NOMO-1 treated with DMSO at 0.1 percent for 48 hours (cell line): Measurements from ENCODE around the gene CCDC17.

Source experiments
- DNase-seq: peaks from one replicate; lab custom pipeline; 2025; ENCODE audit not compliant: unreplicated experiment; lab: John Stamatoyannopoulos, UW

The CCDC17 gene

DNA sequence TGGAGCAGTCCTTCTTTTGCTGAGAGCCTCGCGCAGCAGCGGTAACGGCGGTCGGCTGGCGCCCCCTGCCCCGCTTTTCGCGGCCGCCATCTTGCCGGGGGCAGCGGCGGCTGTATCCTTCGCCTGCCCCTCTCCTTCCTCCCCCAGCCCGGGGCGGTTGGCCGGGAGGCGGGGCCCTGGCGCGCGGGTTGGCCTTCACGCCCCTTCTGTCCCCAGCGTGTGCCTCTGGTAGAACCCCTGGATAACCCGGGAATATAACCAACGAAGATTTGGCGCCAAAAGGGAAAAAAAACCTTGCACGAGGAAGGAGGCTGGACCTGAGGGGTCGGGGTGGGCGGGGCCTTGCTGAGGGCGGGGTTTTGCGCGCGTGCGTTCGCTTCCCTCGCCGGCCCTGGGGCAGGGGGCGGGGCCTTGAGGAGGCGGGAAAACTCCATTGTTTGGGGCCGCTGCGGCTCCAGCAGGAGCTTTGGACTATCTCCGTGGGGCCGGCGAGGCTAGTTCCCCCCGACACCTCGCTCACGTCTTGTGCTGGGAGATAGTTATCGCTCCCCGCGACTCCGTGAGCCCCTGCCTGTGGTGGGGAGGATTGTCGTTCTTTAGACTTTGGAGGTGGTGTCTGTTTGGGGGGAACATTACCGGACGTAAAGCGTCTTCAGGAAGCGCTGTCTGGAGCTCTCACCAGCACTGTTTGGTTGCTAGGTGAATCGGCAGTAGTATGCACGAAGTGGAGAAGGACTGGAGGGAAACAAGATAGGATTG is 39.3 kb downstream of the CCDC17 start:
- DNase-seq = peak; percentile 71

DNA sequence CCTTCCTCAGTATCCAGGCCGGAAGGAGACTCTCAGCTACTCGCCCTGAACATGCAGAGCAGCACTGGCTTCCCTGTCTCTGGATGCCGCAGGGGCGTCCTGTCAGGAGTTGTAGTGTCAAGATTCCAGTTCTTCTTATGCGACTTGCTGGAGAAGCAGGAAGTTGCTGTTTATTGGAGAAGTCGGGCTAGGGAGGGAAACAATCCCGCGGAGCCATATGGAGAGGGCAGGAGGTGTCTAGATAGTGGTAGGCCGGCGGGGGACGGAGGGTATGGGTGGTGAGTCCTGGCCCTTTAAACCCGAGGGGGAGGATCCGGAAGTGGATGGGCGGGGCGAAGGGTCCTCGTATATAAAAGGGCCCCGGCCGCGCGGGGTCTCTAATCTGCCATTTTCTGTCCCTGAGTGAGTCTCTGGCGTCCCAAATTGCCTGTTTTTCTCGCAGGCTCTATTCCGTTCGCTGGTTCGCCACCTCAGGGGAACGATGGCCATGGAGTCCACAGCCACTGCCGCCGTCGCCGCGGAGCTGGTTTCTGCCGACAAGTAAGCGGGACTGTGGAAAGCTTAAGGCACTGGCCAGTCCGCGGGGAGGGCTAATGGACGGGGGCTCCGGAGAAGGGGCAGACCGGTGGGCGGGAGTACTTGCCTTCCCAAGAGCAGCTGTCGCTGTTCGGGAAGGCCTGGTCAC is 40.0 kb downstream of the CCDC17 start, which contains the start of gene NASP:
Gene NASP, plus strand, starts transcription at position 376 of the 685 bp plus-strand sequence. Its CDS starts 106 bp downstream, at position 482.
- DNase-seq = peak; percentile 73

DNA sequence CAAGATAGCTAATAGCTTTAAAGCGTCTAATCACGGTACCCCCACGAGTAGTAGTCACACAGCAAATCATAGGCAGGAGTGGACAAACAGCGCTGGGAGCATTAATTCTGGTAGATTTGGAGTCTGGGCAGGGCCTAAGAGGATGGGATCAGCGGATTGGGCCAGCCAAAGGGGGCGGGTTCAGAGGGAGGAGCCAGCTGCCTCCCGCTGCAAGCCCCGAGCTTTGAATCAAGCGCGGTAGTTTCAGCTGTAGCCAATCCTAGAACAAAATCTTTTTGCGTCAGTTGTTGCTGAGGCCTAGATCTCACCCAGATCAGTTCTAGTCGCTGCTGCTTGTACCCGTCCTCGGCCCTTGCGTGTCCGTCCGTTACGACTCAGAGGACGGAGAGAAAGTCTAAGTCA is 40.6 kb downstream of the CCDC17 start:
- DNase-seq = peak; percentile 99

DNA sequence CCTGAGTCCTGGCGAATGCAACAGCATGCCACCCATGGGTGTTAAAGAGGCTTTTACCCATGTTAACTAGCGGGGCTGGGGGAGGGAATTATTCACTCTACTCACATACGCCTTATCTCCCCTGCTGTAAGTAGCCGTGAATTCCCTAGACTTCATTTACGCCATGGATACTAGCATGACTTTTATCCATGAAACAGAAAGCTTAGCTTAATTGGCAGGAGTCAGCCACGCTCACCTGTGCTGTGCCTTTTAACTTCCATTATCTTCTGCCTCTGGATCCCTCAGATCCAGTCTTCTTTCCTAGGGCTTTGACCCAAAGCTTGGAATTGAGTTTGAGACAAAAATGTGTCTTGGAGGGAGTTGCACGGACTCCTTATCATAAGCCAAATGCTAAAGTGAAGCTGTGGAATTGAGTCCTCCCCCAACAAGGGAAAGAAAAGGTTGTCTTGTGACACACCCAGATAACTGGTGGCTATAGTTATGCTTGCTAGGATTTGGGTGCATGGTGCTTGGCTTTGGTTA is 49.7 kb downstream of the CCDC17 start:
- no peak for DNase-seq

DNA sequence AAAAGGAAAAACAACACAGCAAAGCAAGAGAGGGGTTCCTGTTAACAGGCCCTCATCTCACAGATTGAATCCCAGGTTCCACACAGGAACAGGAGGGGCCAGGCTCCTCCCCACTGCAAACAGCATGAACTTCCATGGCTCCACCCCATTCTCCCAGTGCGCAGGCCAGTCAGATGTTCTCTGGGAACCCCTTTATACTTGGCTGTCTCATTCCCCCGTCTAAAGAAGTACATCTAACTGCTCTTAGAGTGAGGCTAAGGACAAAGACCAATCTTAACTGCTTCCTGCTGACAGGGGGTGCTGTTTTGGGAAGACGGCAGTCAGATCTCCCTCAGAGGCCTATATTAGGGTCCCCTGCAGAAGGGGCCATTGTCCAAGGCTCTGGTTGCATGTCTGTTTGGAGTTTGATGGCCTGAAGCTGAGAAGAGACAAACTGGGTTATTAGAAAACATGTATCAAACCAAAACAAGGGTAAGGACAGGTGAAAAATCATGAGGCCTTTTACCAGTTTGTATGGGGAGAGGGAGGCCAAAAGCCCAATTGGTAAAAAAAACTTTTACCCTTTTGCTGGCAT is 50.5 kb downstream of the CCDC17 start:
- DNase-seq = no peak

DNA sequence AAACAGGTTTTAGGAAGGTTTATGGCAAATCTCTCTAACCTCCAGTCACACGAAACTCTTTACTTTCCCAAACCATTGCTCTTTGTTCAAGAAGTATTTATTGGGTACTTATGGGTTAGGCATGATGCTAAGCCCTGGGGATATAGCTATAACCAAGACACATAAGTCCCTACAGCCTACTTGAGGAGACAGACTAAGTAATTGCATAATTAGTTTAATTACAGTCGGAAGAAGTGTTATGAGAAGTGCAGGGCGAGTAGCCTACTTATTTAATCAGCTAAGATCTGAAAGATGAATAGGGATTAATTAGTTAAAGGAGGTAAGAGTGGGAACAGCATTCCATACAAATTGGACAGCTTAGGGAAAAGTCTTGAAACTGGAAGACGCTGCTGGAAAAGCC is 53.2 kb downstream of the CCDC17 start:
- no peak for DNase-seq
